ENCODE data around the gene RNF145.

The RNF145 gene

GRCh38 chr5:159212657-159213462 is 3.5 kb upstream of the RNF145 start:
- H3K27ac ChIP-seq (ENCODE audit: low read depth, low read length) = no peak overlapping the region
- peaks cover 19% of the 10 kb centered on the region for H3F3A ChIP-seq (ENCODE audit: insufficient read depth)
- no peak overlapping the region for H3K9ac ChIP-seq (ENCODE audit: low read length)
- H3K36me3 ChIP-seq (ENCODE audit: low read length) = no peaks in the 10 kb centered on the region
- no peak overlapping the region for H3K4me2 ChIP-seq (ENCODE audit: low read depth, low read length, poor library complexity, severe bottlenecking)
- peaks cover 11% of the 10 kb centered on the region for H3K79me2 ChIP-seq (ENCODE audit: insufficient read depth, low read length)
- no peak overlapping the region for H2AFZ ChIP-seq (ENCODE audit: low read depth, low read length, severe bottlenecking)
- H3K9me2 ChIP-seq (replicated peaks; ENCODE audit: insufficient read depth, low read length) = no peaks in the 10 kb centered on the region
- TF ChIP-seq EZH2phosphoT487 (conservative IDR thresholded peaks at IDR 0.05; ENCODE audit: low read length) (no peak), CTCF (IDR thresholded peaks at IDR 0.05; ENCODE audit: insufficient read depth, low read length, poor library complexity, severe bottlenecking) (no peak)
- H4K20me1 ChIP-seq (ENCODE audit: low read depth, low read length) = no peaks in the 10 kb centered on the region
- H3K27me3 ChIP-seq (ENCODE audit: low read length) = no peaks in the 10 kb centered on the region
- no peaks in the 10 kb centered on the region for H3K9me3 ChIP-seq (ENCODE audit: insufficient read depth, low read length)
- no peak overlapping the region for H3K4me3 ChIP-seq (ENCODE audit: insufficient read depth, low read length, poor library complexity, severe bottlenecking)

GRCh38 chr5:159211729-159212174 is 2.4 kb upstream of the RNF145 start:
- peaks cover 22% of the 10 kb centered on the region for H3K79me2 ChIP-seq (ENCODE audit: insufficient read depth, low read length)
- no peaks in the 10 kb centered on the region for H4K20me1 ChIP-seq (ENCODE audit: low read depth, low read length)
- no peaks in the 10 kb centered on the region for H3K9me3 ChIP-seq (ENCODE audit: insufficient read depth, low read length)
- H3K9ac ChIP-seq (ENCODE audit: low read length) = no peak overlapping the region
- no peak for TF ChIP-seq CTCF (IDR thresholded peaks at IDR 0.05; ENCODE audit: insufficient read depth, low read length, poor library complexity, severe bottlenecking)
- no peak for TF ChIP-seq EZH2phosphoT487 (conservative IDR thresholded peaks at IDR 0.05; ENCODE audit: low read length)
- H3K27me3 ChIP-seq (ENCODE audit: low read length) = no peaks in the 10 kb centered on the region
- no peak overlapping the region for H3K27ac ChIP-seq (ENCODE audit: low read depth, low read length)
- H3K36me3 ChIP-seq (ENCODE audit: low read length) = no peaks in the 10 kb centered on the region
- no peak overlapping the region for H3K4me2 ChIP-seq (ENCODE audit: low read depth, low read length, poor library complexity, severe bottlenecking)
- H3K4me3 ChIP-seq (ENCODE audit: insufficient read depth, low read length, poor library complexity, severe bottlenecking) = no peak overlapping the region
- peaks cover 29% of the 10 kb centered on the region for H3F3A ChIP-seq (ENCODE audit: insufficient read depth)
- no peaks in the 10 kb centered on the region for H3K9me2 ChIP-seq (replicated peaks; ENCODE audit: insufficient read depth, low read length)
- H2AFZ ChIP-seq (ENCODE audit: low read depth, low read length, severe bottlenecking) = no peak overlapping the region

GRCh38 chr5:159210846-159211245 is 1.5 kb upstream of the RNF145 start:
- H2AFZ ChIP-seq (ENCODE audit: low read depth, low read length, severe bottlenecking) = no peak overlapping the region
- H4K20me1 ChIP-seq (ENCODE audit: low read depth, low read length) = 0 out of 2 replicates have a peak, but pooled peaks cover 7% of the 10 kb centered on the region
- no peak overlapping the region for H3K4me3 ChIP-seq (ENCODE audit: insufficient read depth, low read length, poor library complexity, severe bottlenecking)
- peaks cover 31% of the 10 kb centered on the region for H3K79me2 ChIP-seq (ENCODE audit: insufficient read depth, low read length)
- H3K36me3 ChIP-seq (ENCODE audit: low read length) = no peaks in the 10 kb centered on the region
- no peak overlapping the region for H3K27ac ChIP-seq (ENCODE audit: low read depth, low read length)
- H3K9me3 ChIP-seq (ENCODE audit: insufficient read depth, low read length) = no peaks in the 10 kb centered on the region
- no peaks in the 10 kb centered on the region for H3K9me2 ChIP-seq (replicated peaks; ENCODE audit: insufficient read depth, low read length)
- no peak for TF ChIP-seq EZH2phosphoT487 (conservative IDR thresholded peaks at IDR 0.05; ENCODE audit: low read length)
- no peak for TF ChIP-seq CTCF (IDR thresholded peaks at IDR 0.05; ENCODE audit: insufficient read depth, low read length, poor library complexity, severe bottlenecking)
- H3K27me3 ChIP-seq (ENCODE audit: low read length) = no peaks in the 10 kb centered on the region
- no peak overlapping the region for H3K9ac ChIP-seq (ENCODE audit: low read length)
- no peak overlapping the region for H3K4me2 ChIP-seq (ENCODE audit: low read depth, low read length, poor library complexity, severe bottlenecking)
- H3F3A ChIP-seq (ENCODE audit: insufficient read depth) = peaks cover 29% of the 10 kb centered on the region

Measured in SU-DHL-6 (cell line).